ENCODE results near the gene TARBP1.

DNA sequence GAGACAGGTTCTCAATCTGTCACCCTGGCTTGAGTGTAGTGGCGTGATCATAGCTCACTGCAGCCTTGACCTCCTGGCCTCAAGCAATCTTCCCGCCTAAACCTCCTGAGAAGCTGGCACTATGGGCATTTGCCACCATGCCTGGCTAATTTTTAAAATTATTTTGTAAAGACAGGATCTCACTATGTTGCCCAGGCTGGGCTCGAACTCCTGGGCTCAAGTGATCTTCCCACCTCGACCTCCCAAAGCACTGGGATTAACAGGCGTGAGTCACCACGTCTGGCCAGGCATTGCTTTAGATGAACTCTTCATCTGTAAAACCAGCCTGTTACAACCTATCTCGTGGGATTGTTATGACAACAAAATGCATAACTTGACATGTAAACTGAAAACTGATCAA is 103.3 kb downstream of the TARBP1 start:
- TF ChIP-seq, protein P1, sequence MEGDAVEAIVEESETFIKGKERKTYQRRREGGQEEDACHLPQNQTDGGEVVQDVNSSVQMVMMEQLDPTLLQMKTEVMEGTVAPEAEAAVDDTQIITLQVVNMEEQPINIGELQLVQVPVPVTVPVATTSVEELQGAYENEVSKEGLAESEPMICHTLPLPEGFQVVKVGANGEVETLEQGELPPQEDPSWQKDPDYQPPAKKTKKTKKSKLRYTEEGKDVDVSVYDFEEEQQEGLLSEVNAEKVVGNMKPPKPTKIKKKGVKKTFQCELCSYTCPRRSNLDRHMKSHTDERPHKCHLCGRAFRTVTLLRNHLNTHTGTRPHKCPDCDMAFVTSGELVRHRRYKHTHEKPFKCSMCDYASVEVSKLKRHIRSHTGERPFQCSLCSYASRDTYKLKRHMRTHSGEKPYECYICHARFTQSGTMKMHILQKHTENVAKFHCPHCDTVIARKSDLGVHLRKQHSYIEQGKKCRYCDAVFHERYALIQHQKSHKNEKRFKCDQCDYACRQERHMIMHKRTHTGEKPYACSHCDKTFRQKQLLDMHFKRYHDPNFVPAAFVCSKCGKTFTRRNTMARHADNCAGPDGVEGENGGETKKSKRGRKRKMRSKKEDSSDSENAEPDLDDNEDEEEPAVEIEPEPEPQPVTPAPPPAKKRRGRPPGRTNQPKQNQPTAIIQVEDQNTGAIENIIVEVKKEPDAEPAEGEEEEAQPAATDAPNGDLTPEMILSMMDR (IDR thresholded peaks at IDR 0.05): no peak
- TF ChIP-seq POLR2A (IDR thresholded peaks at IDR 0.05): no peak
